ENCODE data around the gene NR3C2. TPM values are rescaled to one million over a fixed set of nuclear protein-coding genes. Genes with fewer than 3 reads are reported as not detected.

Gene NR3C2
- total RNA-seq, 4 donors from 2014 or later = 13.1 to 24.1 (median 14.6) TPM

DNA sequence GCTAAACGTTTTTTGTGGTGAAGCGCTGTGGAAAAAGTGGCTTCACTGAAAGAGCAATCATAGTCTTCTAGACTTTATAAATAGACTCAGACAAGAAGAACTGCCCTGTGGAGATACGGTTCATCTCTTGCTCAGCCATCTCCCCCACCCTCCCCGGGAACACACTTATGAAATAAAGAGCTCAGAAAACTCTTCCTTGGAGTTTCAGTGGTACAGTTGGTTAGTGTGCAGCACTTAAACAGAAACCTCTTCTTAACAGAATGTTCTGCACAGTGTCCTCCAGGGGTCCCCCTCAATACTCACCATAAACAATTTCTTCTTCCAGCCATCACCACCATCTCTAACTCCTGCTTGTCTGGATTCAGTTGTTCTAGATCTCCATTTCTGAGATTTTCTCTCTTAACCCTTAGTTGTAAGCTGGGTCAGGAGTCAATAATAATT, 397.3 kb downstream of the NR3C2 start:
- peaks cover 0 to 25% (median 0%) of the 10 kb centered on the region in 3 donors for H3K36me3 ChIP-seq

DNA sequence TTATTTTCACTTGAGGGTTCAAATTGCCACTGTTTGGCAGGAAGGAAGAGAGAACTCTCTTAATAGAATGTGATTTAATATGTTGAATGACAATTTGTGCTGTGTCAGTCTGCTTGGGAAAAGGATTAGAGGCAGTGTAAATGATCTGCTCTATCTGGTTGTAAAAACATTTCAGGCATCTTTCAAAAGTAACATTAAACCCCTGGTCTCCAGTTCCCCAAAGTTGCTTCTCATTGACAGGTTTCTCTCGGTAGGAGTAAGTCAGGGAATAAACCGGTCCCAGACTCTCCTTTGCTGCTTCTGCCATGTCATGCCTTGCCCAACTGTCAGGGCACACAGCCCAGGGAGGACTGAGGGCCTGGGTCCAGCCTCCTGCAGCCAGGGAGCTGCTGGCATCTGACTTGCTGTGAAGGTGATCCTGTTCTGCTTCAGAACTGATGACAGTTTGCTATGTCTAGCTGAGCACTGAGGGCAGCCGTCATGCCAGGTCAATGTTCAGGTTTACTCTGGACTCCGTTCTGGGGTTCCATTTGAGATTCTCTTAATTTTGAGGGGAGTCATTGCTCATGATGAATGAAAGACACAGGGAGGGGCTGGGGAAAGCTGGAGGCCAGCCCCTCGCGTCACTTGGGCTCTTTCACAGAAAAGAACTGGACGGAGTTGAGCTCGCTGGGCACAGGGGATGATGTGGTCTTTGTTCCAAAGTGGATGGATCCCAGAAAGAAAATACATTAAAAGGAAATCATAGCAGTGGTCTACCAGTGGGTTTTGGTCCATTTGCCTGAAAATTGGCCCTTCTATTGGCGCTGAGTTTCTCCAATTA, 397.9 kb downstream of the NR3C2 start:
- Histone ChIP-seq H3K4me1 (peaks cover 0 to 44% (median 5%) of the 10 kb centered on the region in 4 donors), H3K27me3 (no peaks in the 10 kb centered on the region), H3K4me3 (no peak overlapping the region), H3K27ac (no peak overlapping the region), H3K36me3 (peaks cover 0 to 23% (median 0%) of the 10 kb centered on the region in 3 donors), H3K9me3 (no peaks in the 10 kb centered on the region)
- WGBS, 2 donors = 93 to 96% methylated on average over 9 of the region's 9 CpGs
- DNase-seq (ENCODE audit: low spot score in 2 of 2) = no peak
- TF ChIP-seq EP300 (IDR thresholded peaks at IDR 0.05) = no peak
- TF ChIP-seq POLR2A (IDR thresholded peaks at IDR 0.05) = no peak
- TF ChIP-seq, protein P1, sequence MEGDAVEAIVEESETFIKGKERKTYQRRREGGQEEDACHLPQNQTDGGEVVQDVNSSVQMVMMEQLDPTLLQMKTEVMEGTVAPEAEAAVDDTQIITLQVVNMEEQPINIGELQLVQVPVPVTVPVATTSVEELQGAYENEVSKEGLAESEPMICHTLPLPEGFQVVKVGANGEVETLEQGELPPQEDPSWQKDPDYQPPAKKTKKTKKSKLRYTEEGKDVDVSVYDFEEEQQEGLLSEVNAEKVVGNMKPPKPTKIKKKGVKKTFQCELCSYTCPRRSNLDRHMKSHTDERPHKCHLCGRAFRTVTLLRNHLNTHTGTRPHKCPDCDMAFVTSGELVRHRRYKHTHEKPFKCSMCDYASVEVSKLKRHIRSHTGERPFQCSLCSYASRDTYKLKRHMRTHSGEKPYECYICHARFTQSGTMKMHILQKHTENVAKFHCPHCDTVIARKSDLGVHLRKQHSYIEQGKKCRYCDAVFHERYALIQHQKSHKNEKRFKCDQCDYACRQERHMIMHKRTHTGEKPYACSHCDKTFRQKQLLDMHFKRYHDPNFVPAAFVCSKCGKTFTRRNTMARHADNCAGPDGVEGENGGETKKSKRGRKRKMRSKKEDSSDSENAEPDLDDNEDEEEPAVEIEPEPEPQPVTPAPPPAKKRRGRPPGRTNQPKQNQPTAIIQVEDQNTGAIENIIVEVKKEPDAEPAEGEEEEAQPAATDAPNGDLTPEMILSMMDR (IDR thresholded peaks at IDR 0.05) = no peak

More for the DNA sequence above, 397.3 kb downstream of the NR3C2 start:
- H3K4me3 ChIP-seq = no peak overlapping the region
- no peak overlapping the region for H3K27ac ChIP-seq
- 74 to 77% methylated on average over 4 of the region's 4 CpGs for WGBS, 2 donors
- TF ChIP-seq EP300 (IDR thresholded peaks at IDR 0.05) (no peak), POLR2A (IDR thresholded peaks at IDR 0.05) (no peak)
- TF ChIP-seq, protein P1 (IDR thresholded peaks at IDR 0.05) = no peak
- H3K4me1 ChIP-seq = peaks cover 0 to 39% (median 5%) of the 10 kb centered on the region in 4 donors
- no peaks in the 10 kb centered on the region for H3K27me3 ChIP-seq
- no peak for DNase-seq (ENCODE audit: low spot score in 2 of 2)
- H3K9me3 ChIP-seq = no peaks in the 10 kb centered on the region

DNA sequence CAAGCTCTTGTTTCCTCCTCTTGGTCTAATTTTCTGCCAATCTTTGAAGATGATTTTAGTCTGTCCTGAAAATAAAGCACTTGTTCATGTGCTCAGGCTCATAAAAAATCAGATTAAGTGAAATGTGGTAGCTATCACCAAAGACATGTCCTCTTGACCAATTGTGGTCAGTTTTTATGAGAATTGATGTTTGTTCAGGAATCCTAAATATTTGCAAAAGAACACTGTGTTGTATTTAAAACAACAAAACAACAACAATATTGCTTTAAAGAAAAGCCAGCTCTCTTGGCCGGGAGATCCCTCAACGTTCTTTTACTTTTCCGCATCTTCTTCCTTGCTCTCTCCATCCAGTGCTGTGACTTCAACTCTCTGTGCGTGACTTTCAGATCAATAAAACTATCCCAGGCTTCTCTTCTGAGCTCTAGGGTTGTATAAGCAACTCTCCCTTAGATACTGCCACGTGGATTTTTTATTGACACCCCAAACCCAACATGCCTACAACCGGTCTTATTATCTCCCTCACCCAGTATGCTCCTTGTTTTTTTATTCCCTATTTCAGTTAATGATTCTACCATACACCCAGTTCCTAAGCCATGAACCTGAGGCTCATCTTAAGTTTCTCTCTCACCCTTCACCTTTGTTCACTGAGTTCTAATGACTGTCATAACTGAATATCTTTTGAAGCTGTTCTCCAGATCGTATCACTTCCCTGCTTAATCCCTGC, 400.4 kb downstream of the NR3C2 start:
- TF ChIP-seq POLR2A (IDR thresholded peaks at IDR 0.05) = no peak
- no peak for TF ChIP-seq EP300 (IDR thresholded peaks at IDR 0.05)
- TF ChIP-seq, protein P1 (IDR thresholded peaks at IDR 0.05) = no peak
- Histone ChIP-seq H3K27ac (no peak overlapping the region), H3K27me3 (no peaks in the 10 kb centered on the region), H3K9me3 (no peaks in the 10 kb centered on the region), H3K4me3 (no peak overlapping the region), H3K4me1 (peaks cover 0 to 54% (median 5%) of the 10 kb centered on the region in 4 donors), H3K36me3 (peaks cover 0 to under 1% (median 0%) of the 10 kb centered on the region in 3 donors)
- WGBS, 2 donors = 64 to 72% methylated on average over 7 of the region's 7 CpGs
- no peak for DNase-seq (ENCODE audit: low spot score in 2 of 2)

DNA sequence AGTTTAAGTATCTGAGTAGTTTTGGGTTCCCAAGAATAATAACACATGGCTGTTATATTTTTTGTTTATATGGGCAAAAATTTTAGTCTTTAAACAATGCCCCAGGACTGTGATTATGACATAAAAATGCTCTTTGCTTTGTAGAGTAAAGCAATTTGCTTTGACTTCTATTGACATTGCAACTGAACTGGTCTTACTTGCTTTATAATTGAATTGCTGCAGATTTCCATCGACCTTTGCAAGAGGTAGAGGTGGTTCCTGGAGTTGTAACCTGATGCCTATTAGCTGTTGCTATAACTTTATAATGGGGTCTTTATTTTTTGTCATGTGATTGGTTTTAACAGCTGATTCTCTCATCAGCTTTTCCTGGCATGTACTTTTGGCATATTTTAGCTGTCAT, 407.4 kb downstream of the NR3C2 start:
- Histone ChIP-seq H3K4me1 (peaks cover 0 to 42% (median 3%) of the 10 kb centered on the region in 4 donors), H3K27ac (no peak overlapping the region), H3K9me3 (no peaks in the 10 kb centered on the region), H3K27me3 (no peaks in the 10 kb centered on the region), H3K4me3 (no peak overlapping the region), H3K36me3 (peaks cover 0 to 10% (median 0%) of the 10 kb centered on the region in 3 donors)
- 26 to 30% methylated on average over 1 of the region's 1 CpG for WGBS, 2 donors
- TF ChIP-seq EP300 (IDR thresholded peaks at IDR 0.05) = no peak
- DNase-seq (ENCODE audit: low spot score in 2 of 2) = no peak

DNA sequence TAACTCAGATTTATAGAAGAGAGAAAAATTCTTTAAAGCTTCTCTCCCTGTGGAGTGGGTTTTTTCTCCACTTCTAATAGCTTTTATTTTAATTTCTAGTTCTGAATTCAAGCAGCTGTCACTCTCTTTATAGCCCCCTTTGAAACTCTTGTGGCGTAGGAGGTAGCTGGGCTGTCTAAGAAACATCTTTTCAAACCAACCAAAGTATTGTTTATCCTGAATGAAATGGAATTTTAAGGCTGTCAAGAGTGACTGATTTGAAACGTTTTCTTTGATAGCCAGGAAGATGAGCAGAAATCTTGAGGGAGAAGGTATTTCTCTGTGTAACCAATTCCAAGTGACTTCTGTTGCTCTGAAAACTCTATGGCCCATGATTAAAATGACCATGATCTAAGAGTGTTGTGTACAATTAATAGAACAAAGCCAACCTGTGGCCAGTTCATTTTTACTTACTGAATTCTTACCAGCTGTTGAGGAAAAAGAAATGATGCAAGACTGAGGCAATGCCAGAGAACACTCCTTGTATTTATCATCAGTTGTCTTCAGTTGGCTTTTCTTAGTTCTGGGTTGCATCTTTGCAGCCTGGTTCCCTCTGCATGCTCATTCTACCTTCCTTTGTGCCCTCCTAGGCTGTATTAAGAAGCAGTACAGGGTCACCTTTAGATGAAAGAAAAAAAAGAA, 411.9 kb downstream of the NR3C2 start:
- H3K27me3 ChIP-seq = no peaks in the 10 kb centered on the region
- H3K4me1 ChIP-seq = peaks cover 0 to 40% (median 3%) of the 10 kb centered on the region in 4 donors
- peaks cover 0 to 25% (median 0%) of the 10 kb centered on the region in 3 donors for H3K36me3 ChIP-seq
- no peak for DNase-seq (ENCODE audit: low spot score in 2 of 2)
- TF ChIP-seq POLR2A (IDR thresholded peaks at IDR 0.05) = no peak
- TF ChIP-seq EP300 (IDR thresholded peaks at IDR 0.05) = no peak
- H3K27ac ChIP-seq = no peak overlapping the region
- WGBS, 2 donors = 63 to 72% methylated on average over 2 of the region's 2 CpGs
- H3K4me3 ChIP-seq = no peak overlapping the region
- no peaks in the 10 kb centered on the region for H3K9me3 ChIP-seq

Data from tibial nerve (tissue), 4 donors.